ENCODE measurements around the gene OTOG. TPM values are rescaled to one million over a fixed set of nuclear protein-coding genes. Genes with fewer than 3 reads are reported as not detected.

Gene OTOG
- total RNA-seq, 1 experiment from 2014 or later = 0.35 TPM

GRCh38 chr11:17581036-17581731 lies 34.1 kb downstream of the OTOG start:
- no peaks in the 10 kb centered on the region for H3K79me2 ChIP-seq (ENCODE audit: insufficient read depth, low read length)
- H4K8ac ChIP-seq (replicated peaks; ENCODE audit: insufficient read length, low read depth, low read length) = no peak overlapping the region
- H3K23me2 ChIP-seq (ENCODE audit: insufficient read length, low read depth, low read length, poor library complexity, severe bottlenecking) = no peaks in the 10 kb centered on the region
- H2AK5ac ChIP-seq (ENCODE audit: insufficient read length, low read length) = no peak overlapping the region
- no peaks in the 10 kb centered on the region for H3K36me3 Mint-ChIP-seq (ENCODE audit: insufficient read depth in 1 of 3, low read depth in 3 of 3)
- H3K9me3 Mint-ChIP-seq = peaks cover 2 to 4% of the 10 kb centered on the region in 2 experiments; a peak in 2 of 5 replicates
- no peak overlapping the region for H4K91ac ChIP-seq (ENCODE audit: insufficient read length, low read depth, low read length)
- H3K23ac ChIP-seq (ENCODE audit: insufficient read length, low read depth, low read length) = no peak overlapping the region
- no peaks in the 10 kb centered on the region for H3K9me3 ChIP-seq (ENCODE audit: control insufficient read depth, low read depth, low read length)
- no peak overlapping the region for H3K27ac ChIP-seq (ENCODE audit: insufficient read length, low read depth, low read length)
- no CpG with 5 or more reads among the region's 6 CpGs for WGBS (ENCODE audit: extremely low coverage, insufficient read length, low lambda C conversion rate)
- no peak overlapping the region for H2BK12ac ChIP-seq (ENCODE audit: insufficient read length, low read depth, low read length)
- no peak overlapping the region for H3K4me2 ChIP-seq (ENCODE audit: insufficient read depth, insufficient read length, low read length)
- no peak overlapping the region for H3K4ac ChIP-seq (ENCODE audit: low read depth, low read length)
- no peak overlapping the region for H2BK15ac ChIP-seq (ENCODE audit: low read depth, low read length)
- no peaks in the 10 kb centered on the region for H4K20me1 ChIP-seq (ENCODE audit: control insufficient read depth, insufficient read depth, insufficient read length)
- H3K79me1 ChIP-seq (ENCODE audit: insufficient read depth, low read depth, low read length, poor library complexity, severe bottlenecking) = no peaks in the 10 kb centered on the region
- no peak overlapping the region for H3K14ac ChIP-seq (ENCODE audit: insufficient read depth, low read length)
- no peak overlapping the region for H3K27ac Mint-ChIP-seq
- no peak overlapping the region for H2AFZ ChIP-seq (ENCODE audit: low read length)
- peaks cover 17 to 19% of the 10 kb centered on the region in 2 experiments for H3K4me1 Mint-ChIP-seq
- TF ChIP-seq CTCF (conservative IDR thresholded peaks at IDR 0.05) = no peak
- H3K9ac ChIP-seq (ENCODE audit: extremely low read depth, insufficient read length, low read length) = no peak overlapping the region
- peaks cover 7% of the 10 kb centered on the region for H3K27me3 Mint-ChIP-seq (ENCODE audit: low read depth)
- no peak for DNase-seq
- H3T11ph ChIP-seq (ENCODE audit: low read length) = no peak overlapping the region
- no peak overlapping the region for H2BK120ac ChIP-seq (ENCODE audit: low read depth, low read length, poor library complexity, severe bottlenecking)
- H3K18ac ChIP-seq (ENCODE audit: insufficient read length, low read depth, low read length) = no peak overlapping the region
- no peaks in the 10 kb centered on the region for H3K27me3 ChIP-seq (ENCODE audit: insufficient read depth, low read length)
- no peaks in the 10 kb centered on the region for H3K4me1 ChIP-seq (ENCODE audit: insufficient read depth, low read length)
- no peak overlapping the region for H3K4me3 Mint-ChIP-seq
- H2BK20ac ChIP-seq (ENCODE audit: low read depth, low read length, poor library complexity, severe bottlenecking) = no peak overlapping the region
- H3K56ac ChIP-seq (ENCODE audit: insufficient read length, low read depth, low read length) = no peak overlapping the region
- H4K5ac ChIP-seq (ENCODE audit: insufficient read length, low read depth, low read length) = no peak overlapping the region
- H2BK5ac ChIP-seq (ENCODE audit: insufficient read length, low read length) = no peak overlapping the region
